HCT116 (cell line): ENCODE data around the gene FUT9.

Experiments used
- ATF3 ChIP-seq: IDR thresholded peaks from 2 replicates; pipeline ENCODE4 v1.6.1; 2012
- CEBPB ChIP-seq: IDR thresholded peaks from 2 replicates; pipeline ENCODE4 v1.6.1; 2012; ENCODE audit warnings: low read depth
- CTCF ChIP-seq, 3 experiments: fragments of 200-600 bp in 1 of 3; sonication (generic) in 1 of 3; IDR thresholded peaks in 2 of 3; conservative IDR thresholded peaks in 1 of 3; 2 replicates each; pipeline ENCODE4 v1.5.1; 2012 to 2017; ENCODE audit warnings: low read depth in 2 of 3, low read length in 2 of 3, antibody characterized with exemption in 1 of 3, borderline replicate concordance in 1 of 3, control low read depth in 1 of 3, mild to moderate bottlenecking in 1 of 3, mixed read lengths in 1 of 3, mixed run types in 1 of 3, moderate library complexity in 1 of 3; ENCODE audit not compliant: insufficient read depth in 1 of 3
- EZH2 ChIP-seq: fragments of 200-600 bp; sonication (generic); IDR thresholded peaks from 2 replicates; pipeline ENCODE4 v1.6.1; 2017; ENCODE audit warnings: antibody characterized with exemption, mixed run types
- EZH2phosphoT487 ChIP-seq: fragments of 200-600 bp; IDR thresholded peaks from 2 replicates; pipeline ENCODE4 v1.6.1; 2018; ENCODE audit warnings: antibody characterized with exemption, borderline replicate concordance
- FOSL1 ChIP-seq: IDR thresholded peaks from 2 replicates; pipeline ENCODE4 v1.6.1; 2012; ENCODE audit warnings: low read depth
- POLR2AphosphoS5 ChIP-seq: IDR thresholded peaks from 2 replicates; pipeline ENCODE4 v1.6.1; 2011; ENCODE audit warnings: mild to moderate bottlenecking, low read depth, low read length, moderate library complexity
- TCF7L2 ChIP-seq: IDR thresholded peaks from 2 replicates; pipeline ENCODE4 v1.7.0; 2011; ENCODE audit warnings: borderline replicate concordance, inconsistent platforms; ENCODE audit not compliant: insufficient read depth, insufficient read length; ENCODE audit errors: extremely low read depth
- YY1 ChIP-seq: IDR thresholded peaks from 2 replicates; pipeline ENCODE4 v1.6.1; 2011; ENCODE audit warnings: low read length, low read depth, moderate library complexity, mild to moderate bottlenecking; ENCODE audit not compliant: insufficient replicate concordance; ENCODE audit errors: extremely low read depth

GRCh38 chr6:96235927-96236326, 220.2 kb downstream of the FUT9 start:
- TF ChIP-seq CTCF (IDR thresholded peaks at IDR 0.05 in 2 of 3, conservative IDR thresholded peaks at IDR 0.05 in 1 of 3; ENCODE audit: borderline replicate concordance in 1 of 3, insufficient read depth in 1 of 3, low read depth in 2 of 3, low read length in 2 of 3) (no peak), EZH2 (no peak), FOSL1 (no peak), CEBPB (no peak), EZH2phosphoT487 (no peak), TCF7L2 (no peak), POLR2AphosphoS5 (no peak), YY1 (no peak), ATF3 (no peak)
